H1 (cell line): ENCODE results near the gene LYVE1. TPM values are rescaled to one million over a fixed set of nuclear protein-coding genes. Genes with fewer than 3 reads are reported as not detected.

Experiments
- CTCF ChIA-PET: fragments of 300-600 bp; sonication (Branson Sonifier 250); formaldehyde crosslinking; loops from one replicate; lab custom pipeline; 2021; ENCODE audit not compliant: partially characterized antibody; lab: Charles Lee
- POLR2A ChIA-PET: fragments of 300-600 bp; sonication (Branson Sonifier 250); formaldehyde crosslinking; loops from one replicate; lab custom pipeline; 2021; ENCODE audit warnings: inconsistent platforms; ENCODE audit not compliant: partially characterized antibody; lab: Charles Lee
- DNase-seq, 2 experiments: peaks; one replicate each; pipeline versions ENCODE4 v3.0.0 to v3.0.0-alpha.2; 2010 to 2022; ENCODE audit warnings: low spot score in 2 of 2, low read depth in 1 of 2, mixed read lengths in 1 of 2
- FAIRE-seq: peaks from 2 replicates; lab custom pipeline; 2011; peaks lifted over from hg19 to GRCh38; lab: Jason Lieb, UNC
- H2AFZ ChIP-seq: 2 replicates; pipeline ENCODE4 v1.8.1; 2012; ENCODE audit warnings: low read length, inconsistent platforms
- H2AK5ac ChIP-seq: 2 replicates; pipeline ENCODE4 v1.6.1; 2013; ENCODE audit warnings: low read depth, low read length
- H2BK120ac ChIP-seq: replicated peaks from 2 replicates; pipeline ENCODE3; 2013; ENCODE audit warnings: low read depth, low read length, inconsistent platforms
- H2BK12ac ChIP-seq: 2 replicates; pipeline ENCODE4 v1.6.1; 2013; ENCODE audit warnings: low read depth, low read length
- H2BK15ac ChIP-seq: 2 replicates; pipeline ENCODE4 v1.6.1; 2013; ENCODE audit warnings: low read length
- H2BK20ac ChIP-seq: 2 replicates; pipeline ENCODE4 v1.6.1; 2013; ENCODE audit warnings: low read length
- H2BK5ac ChIP-seq: 2 replicates; pipeline ENCODE4 v1.6.1; 2013; ENCODE audit warnings: low read depth, low read length
- H3K14ac ChIP-seq: 2 replicates; pipeline ENCODE4 v1.6.1; 2013; ENCODE audit warnings: inconsistent platforms; ENCODE audit not compliant: insufficient read length
- H3K18ac ChIP-seq: 2 replicates; pipeline ENCODE4 v1.6.1; 2013; ENCODE audit warnings: low read length; ENCODE audit errors: extremely low read depth
- H3K23ac ChIP-seq: 2 replicates; pipeline ENCODE4 v1.6.1; 2013; ENCODE audit warnings: inconsistent platforms; ENCODE audit not compliant: insufficient read length
- H3K23me2 ChIP-seq: 2 replicates; pipeline ENCODE4 v1.6.1; 2013; ENCODE audit warnings: low read depth, low read length
- H3K27ac ChIP-seq: 2 replicates; pipeline ENCODE4 v1.6.1; 2011; ENCODE audit warnings: low read depth, low read length, inconsistent platforms
- H3K27me3 ChIP-seq, 4 experiments: replicated peaks in 1 of 4; 1 replicate in 1 of 4; 2 replicates in 3 of 4; pipeline versions ENCODE4 v1.6.1 to v1.8.1; 2011 to 2013; ENCODE audit warnings: low read length in 3 of 4, mild to moderate bottlenecking in 3 of 4, inconsistent platforms in 2 of 4, mixed read lengths in 2 of 4, moderate library complexity in 1 of 4; ENCODE audit not compliant: control insufficient read depth in 3 of 4, insufficient read depth in 3 of 4; ENCODE audit errors: extremely low read depth in 1 of 4
- H3K36me3 ChIP-seq, 4 experiments: 2 replicates each; pipeline versions ENCODE4 v1.6.1 to v1.8.1; 2011 to 2013; ENCODE audit warnings: mild to moderate bottlenecking in 4 of 4, low read length in 3 of 4, moderate library complexity in 2 of 4, control low read depth in 1 of 4, inconsistent platforms in 1 of 4; ENCODE audit not compliant: insufficient read depth in 4 of 4, control insufficient read depth in 2 of 4
- H3K4ac ChIP-seq: replicated peaks from 2 replicates; pipeline ENCODE3; 2013; ENCODE audit warnings: low read length, low read depth, mixed read lengths, inconsistent platforms; ENCODE audit not compliant: insufficient read length
- H3K4me1 ChIP-seq, 4 experiments: replicated peaks in 1 of 4; 1 replicate in 1 of 4; 2 replicates in 3 of 4; pipeline versions ENCODE4 v1.6.1 to v1.8.1; 2011 to 2013; ENCODE audit warnings: low read length in 3 of 4, inconsistent platforms in 2 of 4, mixed read lengths in 1 of 4; ENCODE audit not compliant: insufficient read depth in 4 of 4, control insufficient read depth in 3 of 4
- H3K4me2 ChIP-seq, 2 experiments: 2 replicates each; pipeline versions ENCODE4 v1.6.1 to v1.8.1; 2011 to 2013; ENCODE audit warnings: low read depth in 2 of 2, low read length in 2 of 2, control low read depth in 1 of 2, inconsistent platforms in 1 of 2, mild to moderate bottlenecking in 1 of 2; ENCODE audit not compliant: insufficient read depth in 1 of 2
- H3K4me3 ChIP-seq, 4 experiments: fragments of 200-600, 300-600 bp in 1 of 4; sonication (generic), shearing (Covaris generic), sonication (Bioruptor Twin) in 1 of 4; 2 replicates each; pipeline versions ENCODE4 v1.5.1 to v1.8.1; 2011 to 2016; ENCODE audit warnings: low read length in 4 of 4, low read depth in 3 of 4, control low read depth in 2 of 4, inconsistent platforms in 2 of 4, mild to moderate bottlenecking in 2 of 4, mixed read lengths in 1 of 4, moderate library complexity in 1 of 4; ENCODE audit not compliant: insufficient read depth in 2 of 4; ENCODE audit errors: extremely low read depth in 1 of 4
- H3K56ac ChIP-seq: replicated peaks from 2 replicates; pipeline ENCODE3; 2013; ENCODE audit warnings: low read depth, mild to moderate bottlenecking, mixed read lengths, low read length, inconsistent platforms; ENCODE audit not compliant: insufficient read length
- H3K79me1 ChIP-seq: 2 replicates; pipeline ENCODE4 v1.6.1; 2013; ENCODE audit warnings: low read depth, low read length, control low read depth
- H3K79me2 ChIP-seq, 2 experiments: 2 replicates each; pipeline versions ENCODE4 v1.6.1 to v1.8.1; 2012 to 2013; ENCODE audit warnings: low read length in 2 of 2, mild to moderate bottlenecking in 2 of 2, inconsistent platforms in 1 of 2; ENCODE audit not compliant: insufficient read depth in 2 of 2, control insufficient read depth in 1 of 2
- H3K9ac ChIP-seq, 4 experiments: replicated peaks in 1 of 4; 1 replicate in 1 of 4; 2 replicates in 3 of 4; pipeline versions ENCODE4 v1.6.1 to v1.8.1; 2011 to 2013; ENCODE audit warnings: low read depth in 3 of 4, low read length in 3 of 4, control low read depth in 2 of 4, mild to moderate bottlenecking in 2 of 4, moderate library complexity in 2 of 4, inconsistent platforms in 1 of 4; ENCODE audit errors: extremely low read depth in 1 of 4
- H3K9me3 ChIP-seq, 2 experiments: 2 replicates each; pipeline versions ENCODE4 v1.6.1 to v1.8.1; 2012 to 2013; ENCODE audit warnings: mild to moderate bottlenecking in 2 of 2, moderate library complexity in 2 of 2, control low read depth in 1 of 2, inconsistent platforms in 1 of 2, low read depth in 1 of 2, low read length in 1 of 2, mixed read lengths in 1 of 2; ENCODE audit not compliant: insufficient read depth in 2 of 2
- H4K20me1 ChIP-seq, 2 experiments: replicated peaks in 1 of 2; 2 replicates each; pipeline versions ENCODE3 to v1.8.1; 2011 to 2013; ENCODE audit warnings: inconsistent platforms in 2 of 2, low read length in 2 of 2, mild to moderate bottlenecking in 1 of 2; ENCODE audit not compliant: insufficient read depth in 2 of 2, control insufficient read depth in 1 of 2
- H4K5ac ChIP-seq: 2 replicates; pipeline ENCODE4 v1.6.1; 2013; ENCODE audit warnings: low read length, low read depth, mixed read lengths, inconsistent platforms; ENCODE audit not compliant: insufficient read length
- H4K8ac ChIP-seq: 2 replicates; pipeline ENCODE4 v1.8.0; 2013; ENCODE audit warnings: mild to moderate bottlenecking, moderate library complexity, low read length, inconsistent platforms; ENCODE audit not compliant: insufficient read depth; ENCODE audit errors: extremely low read depth
- H4K91ac ChIP-seq: replicated peaks from 2 replicates; pipeline ENCODE3; 2013; ENCODE audit warnings: low read length, mixed read lengths, inconsistent platforms; ENCODE audit not compliant: insufficient read length
- CHD1 ChIP-seq: IDR thresholded peaks from 2 replicates; pipeline ENCODE4 v1.6.1; 2012; ENCODE audit warnings: low read depth, low read length, improper control_type of control experiment
- RXRA ChIP-seq: IDR thresholded peaks from 2 replicates; pipeline ENCODE4 v1.6.1; 2011; ENCODE audit warnings: low read depth, mild to moderate bottlenecking, low read length, moderate library complexity; ENCODE audit not compliant: insufficient read depth
- WGBS, 2 experiments: shearing (Covaris generic) in 1 of 2; methylation state at CpG; one replicate each; pipeline versions ENCODE4 v1.1.6 to v1.1.7; 2013 to 2015; ENCODE audit warnings: low lambda C conversion rate in 2 of 2, mixed read lengths in 2 of 2, inconsistent platforms in 1 of 2, low coverage in 1 of 2, missing lambda C conversion rate in 1 of 2; ENCODE audit not compliant: insufficient replicate concordance in 2 of 2, insufficient coverage in 1 of 2, insufficient read length in 1 of 2; ENCODE audit errors: extremely low coverage in 1 of 2, missing lambda C conversion rate in 1 of 2; 5-methylcytosine and 5-hydroxymethylcytosine counted together
- polyA plus RNA-seq, 7 experiments: library from polyadenylated mRNA; depleted of rRNA in 3 of 7; stranded (reverse) in 5 of 7; unstranded in 2 of 7; fragments of >200 nt in 5 of 7; fragments of 200-250 nt in 2 of 7; gene quantifications; 1 replicate in 5 of 7; 2 replicates in 1 of 7; 4 replicates in 1 of 7; pipeline versions ENCODE4 v1.2.1 to v1.2.3, GENCODE V29; 2011 to 2013; ENCODE audit warnings: missing spikeins in 2 of 7, mixed read lengths in 2 of 7
- total RNA-seq: library from RNA; stranded (reverse); fragmentation: NEBNext Ultra II Directional; extraction: Animal tissue kit (Norgen Biotek cat#: 25700); gene quantifications from 2 replicates; pipeline ENCODE4 v1.2.1, GENCODE V29; 2021

The LYVE1 gene
- total and polyA plus RNA-seq, 2 of the 8 experiments (the other 6 are each of a cell fraction or from before 2014, with no cell fraction given) = 0.09 TPM; not detected in 1

GRCh38 chr11:10598816-10599215, 30.4 kb upstream of the LYVE1 start:
- H3K79me2 ChIP-seq = no peaks in the 10 kb centered on the region; a peak in 1 of 4 replicates
- H4K91ac ChIP-seq = no peak overlapping the region
- no peak overlapping the region for H3K23ac ChIP-seq
- no peaks in the 10 kb centered on the region for H4K20me1 ChIP-seq
- no peaks in the 10 kb centered on the region for H3K27me3 ChIP-seq
- no peak overlapping the region for H2AK5ac ChIP-seq
- no peak overlapping the region for H3K14ac ChIP-seq
- H3K4me3 ChIP-seq = no peak overlapping the region
- no peak overlapping the region for H3K27ac ChIP-seq
- H4K5ac ChIP-seq = no peak overlapping the region
- H3K36me3 ChIP-seq = no peaks in the 10 kb centered on the region
- no peak overlapping the region for H3K18ac ChIP-seq
- DNase-seq = no peak
- H2AFZ ChIP-seq = no peak overlapping the region
- H2BK120ac ChIP-seq = no peak overlapping the region
- TF ChIP-seq RXRA = no peak
- TF ChIP-seq CHD1 = no peak
- TF ChIP-seq, all 59 proteins: peak for 0
- H2BK5ac ChIP-seq = no peak overlapping the region
- no peak overlapping the region for H2BK12ac ChIP-seq
- H3K79me1 ChIP-seq = no peaks in the 10 kb centered on the region
- no peak overlapping the region for H3K9ac ChIP-seq
- no peak overlapping the region for H2BK20ac ChIP-seq
- no peak overlapping the region for H3K4ac ChIP-seq
- H3K56ac ChIP-seq = no peak overlapping the region
- POLR2A ChIA-PET = interaction anchor here (1.3 kb wide), 1 partner anchor 58 kb away, joined by 3 read pairs; the partner anchor contains the start of gene RNF141
- H3K4me1 ChIP-seq = no peaks in the 10 kb centered on the region
- no peaks in the 10 kb centered on the region for H3K23me2 ChIP-seq
- H3K9me3 ChIP-seq = no peaks in the 10 kb centered on the region
- CTCF ChIA-PET = interaction anchor here (1.1 to 1.6 kb wide), 3 partner anchors 11 to 147 kb away, joined by 3 to 5 read pairs (median 3); no protein-coding TSS in a partner anchor
- WGBS, 2 experiments = 80% methylated on average over 6 of the region's 6 CpGs; no CpG with 5 or more reads in 1 of the 2 experiments
- no peak overlapping the region for H3K4me2 ChIP-seq
- H4K8ac ChIP-seq = no peak overlapping the region
- no peak for FAIRE-seq
- no peak overlapping the region for H2BK15ac ChIP-seq
